T-helper 2 cell treated with Interferon-gamma antibody and Interleukin-4, amounts not matched to agents 5 μg/mL and 100 μg/mL, for 36 hours (primary cell): ENCODE measurements around the gene CHMP4B.

Experiments used
- DNase-seq: peaks from one replicate; pipeline ENCODE4 v3.0.0; 2021; ENCODE audit warnings: low spot score
- H3K27ac Mint-ChIP-seq: one replicate; pipeline ENCODE4 v1.8.0; 2021; ENCODE audit warnings: mild to moderate bottlenecking, mixed read lengths
- H3K27me3 Mint-ChIP-seq: one replicate; pipeline ENCODE4 v1.8.0; 2021; ENCODE audit warnings: low read depth, mixed read lengths
- H3K36me3 Mint-ChIP-seq: one replicate; pipeline ENCODE4 v1.8.0; 2021; ENCODE audit warnings: low read depth, mixed read lengths
- H3K4me1 Mint-ChIP-seq: one replicate; pipeline ENCODE4 v1.8.0; 2021; ENCODE audit warnings: low read depth, mixed read lengths
- H3K4me3 Mint-ChIP-seq: one replicate; pipeline ENCODE4 v1.8.0; 2022; ENCODE audit warnings: mild to moderate bottlenecking, moderate library complexity, mixed read lengths
- H3K9me3 Mint-ChIP-seq: one replicate; pipeline ENCODE4 v1.8.0; 2021; ENCODE audit warnings: mixed read lengths

The CHMP4B gene

GRCh38 chr20:33843050-33843449 is 31.9 kb downstream of the CHMP4B start:
- Mint-ChIP-seq H3K36me3 (peaks cover 6% of the 10 kb centered on the region), H3K27me3 (no peaks in the 10 kb centered on the region), H3K27ac (no peak overlapping the region), H3K4me3 (no peak overlapping the region), H3K9me3 (no peaks in the 10 kb centered on the region), H3K4me1 (peaks cover 67% of the 10 kb centered on the region)
- no peak for DNase-seq

GRCh38 chr20:33843854-33844253 is 32.7 kb downstream of the CHMP4B start:
- H3K4me3 Mint-ChIP-seq = peak overlapping the region; percentile 45

GRCh38 chr20:33846291-33846935 is 35.3 kb downstream of the CHMP4B start:
- Mint-ChIP-seq H3K27ac (no peak overlapping the region), H3K27me3 (no peaks in the 10 kb centered on the region), H3K4me3 (no peak overlapping the region), H3K36me3 (peaks cover 29% of the 10 kb centered on the region), H3K9me3 (no peaks in the 10 kb centered on the region), H3K4me1 (peaks cover 65% of the 10 kb centered on the region)
- no peak for DNase-seq

More at GRCh38 chr20:33843854-33844253, 32.7 kb downstream of the CHMP4B start:
- H3K27me3 Mint-ChIP-seq = no peaks in the 10 kb centered on the region
- DNase-seq = peak; percentile 14
- H3K9me3 Mint-ChIP-seq = no peaks in the 10 kb centered on the region
- H3K27ac Mint-ChIP-seq = peak overlapping the region; percentile 35
- H3K36me3 Mint-ChIP-seq = peaks cover 14% of the 10 kb centered on the region
- peaks cover 62% of the 10 kb centered on the region for H3K4me1 Mint-ChIP-seq

GRCh38 chr20:33847006-33847405 is 35.9 kb downstream of the CHMP4B start:
- no peaks in the 10 kb centered on the region for H3K27me3 Mint-ChIP-seq
- no peak overlapping the region for H3K4me3 Mint-ChIP-seq
- no peak overlapping the region for H3K27ac Mint-ChIP-seq
- DNase-seq = no peak
- no peaks in the 10 kb centered on the region for H3K9me3 Mint-ChIP-seq
- peaks cover 65% of the 10 kb centered on the region for H3K4me1 Mint-ChIP-seq
- H3K36me3 Mint-ChIP-seq = peaks cover 35% of the 10 kb centered on the region

GRCh38 chr20:33848391-33848790 is 37.2 kb downstream of the CHMP4B start:
- Mint-ChIP-seq H3K27ac (no peak overlapping the region), H3K27me3 (no peaks in the 10 kb centered on the region), H3K9me3 (no peaks in the 10 kb centered on the region), H3K36me3 (peaks cover 49% of the 10 kb centered on the region), H3K4me3 (no peak overlapping the region), H3K4me1 (peaks cover 69% of the 10 kb centered on the region)
- no peak for DNase-seq

- Mint-ChIP-seq H3K4me3 (no peak overlapping the region), H3K36me3 (peaks cover 63% of the 10 kb centered on the region), H3K9me3 (no peaks in the 10 kb centered on the region), H3K4me1 (peaks cover 68% of the 10 kb centered on the region), H3K27ac (no peak overlapping the region), H3K27me3 (no peaks in the 10 kb centered on the region)
- DNase-seq = no peak
These were observed 39.0 kb downstream of the CHMP4B start for GRCh38 chr20:33850159-33850558.

- H3K9me3 Mint-ChIP-seq = no peaks in the 10 kb centered on the region
- no peak overlapping the region for H3K4me3 Mint-ChIP-seq
- no peaks in the 10 kb centered on the region for H3K27me3 Mint-ChIP-seq
- DNase-seq = no peak
- peaks cover 72% of the 10 kb centered on the region for H3K36me3 Mint-ChIP-seq
- H3K4me1 Mint-ChIP-seq = peaks cover 54% of the 10 kb centered on the region
- peak overlapping the region; percentile 65 for H3K27ac Mint-ChIP-seq
These were observed 40.8 kb downstream of the CHMP4B start for GRCh38 chr20:33851842-33852466.

- Mint-ChIP-seq H3K27me3 (no peaks in the 10 kb centered on the region), H3K9me3 (no peaks in the 10 kb centered on the region), H3K36me3 (peaks cover 77% of the 10 kb centered on the region), H3K4me1 (peaks cover 52% of the 10 kb centered on the region), H3K4me3 (peak overlapping the region; percentile 72), H3K27ac (peak overlapping the region; percentile 87)
- DNase-seq = no peak
These were observed 41.7 kb downstream of the CHMP4B start for GRCh38 chr20:33852626-33853506.

GRCh38 chr20:33853507-33853813 is 42.3 kb downstream of the CHMP4B start:
- Mint-ChIP-seq H3K36me3 (peaks cover 77% of the 10 kb centered on the region), H3K9me3 (no peaks in the 10 kb centered on the region), H3K4me3 (peak overlapping the region; percentile 72), H3K27ac (peak overlapping the region; percentile 87), H3K4me1 (peaks cover 58% of the 10 kb centered on the region), H3K27me3 (no peaks in the 10 kb centered on the region)
- peak; percentile 17 for DNase-seq

- no peaks in the 10 kb centered on the region for H3K9me3 Mint-ChIP-seq
- H3K27ac Mint-ChIP-seq = peak overlapping the region; percentile 89
- no peaks in the 10 kb centered on the region for H3K27me3 Mint-ChIP-seq
- H3K4me3 Mint-ChIP-seq = peak overlapping the region; percentile 7
- H3K36me3 Mint-ChIP-seq = peaks cover 50% of the 10 kb centered on the region
- no peak for DNase-seq
- H3K4me1 Mint-ChIP-seq = peaks cover 48% of the 10 kb centered on the region
These were observed 46.8 kb downstream of the CHMP4B start for GRCh38 chr20:33857722-33858563.

GRCh38 chr20:33858666-33859065 is 47.5 kb downstream of the CHMP4B start:
- Mint-ChIP-seq H3K27ac (peak overlapping the region; percentile 89), H3K27me3 (no peaks in the 10 kb centered on the region), H3K36me3 (peaks cover 44% of the 10 kb centered on the region), H3K4me3 (peak overlapping the region; percentile 80), H3K4me1 (peaks cover 44% of the 10 kb centered on the region), H3K9me3 (no peaks in the 10 kb centered on the region)
- DNase-seq = no peak

GRCh38 chr20:33859157-33859695 is 48.1 kb downstream of the CHMP4B start:
- H3K9me3 Mint-ChIP-seq = no peaks in the 10 kb centered on the region
- peak overlapping the region; percentile 89 for H3K27ac Mint-ChIP-seq
- peaks cover 38% of the 10 kb centered on the region for H3K36me3 Mint-ChIP-seq
- H3K4me1 Mint-ChIP-seq = peaks cover 38% of the 10 kb centered on the region
- peak overlapping the region; percentile 80 for H3K4me3 Mint-ChIP-seq
- DNase-seq = peak; percentile 18
- no peaks in the 10 kb centered on the region for H3K27me3 Mint-ChIP-seq

GRCh38 chr20:33859751-33860150 is 48.6 kb downstream of the CHMP4B start:
- no peaks in the 10 kb centered on the region for H3K27me3 Mint-ChIP-seq
- H3K9me3 Mint-ChIP-seq = no peaks in the 10 kb centered on the region
- DNase-seq = no peak
- H3K4me3 Mint-ChIP-seq = peak overlapping the region; percentile 80
- H3K4me1 Mint-ChIP-seq = peaks cover 36% of the 10 kb centered on the region
- H3K27ac Mint-ChIP-seq = peak overlapping the region; percentile 89
- peaks cover 33% of the 10 kb centered on the region for H3K36me3 Mint-ChIP-seq
